Measurements from ENCODE around the gene TPK1.
"Not testable (repeated sequence)": the region's sequence is repeated elsewhere in the genome, so short reads cannot be mapped to it uniquely, and the experiment has no call there.

TPK1 gene

DNA sequence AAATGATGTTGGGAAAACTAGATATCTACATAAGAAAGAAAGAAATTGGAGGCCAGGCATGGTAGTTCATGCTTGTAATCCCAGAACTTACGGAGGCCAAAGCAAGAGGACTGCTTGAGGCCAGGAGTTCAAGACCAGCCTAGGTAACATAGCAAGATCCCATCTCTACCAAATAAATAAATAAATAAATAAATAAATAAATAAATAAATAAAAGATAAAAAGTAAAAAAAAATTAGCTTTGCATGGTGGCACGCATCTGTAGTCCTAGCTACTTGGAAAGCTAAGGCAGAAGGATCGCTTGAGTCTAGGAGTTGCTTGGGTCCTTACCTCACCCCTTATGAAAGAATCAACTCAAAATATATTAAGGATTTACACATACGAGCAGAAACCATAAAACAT is 238.9 kb downstream of the TPK1 start:
- no peak for DNase-seq

DNA sequence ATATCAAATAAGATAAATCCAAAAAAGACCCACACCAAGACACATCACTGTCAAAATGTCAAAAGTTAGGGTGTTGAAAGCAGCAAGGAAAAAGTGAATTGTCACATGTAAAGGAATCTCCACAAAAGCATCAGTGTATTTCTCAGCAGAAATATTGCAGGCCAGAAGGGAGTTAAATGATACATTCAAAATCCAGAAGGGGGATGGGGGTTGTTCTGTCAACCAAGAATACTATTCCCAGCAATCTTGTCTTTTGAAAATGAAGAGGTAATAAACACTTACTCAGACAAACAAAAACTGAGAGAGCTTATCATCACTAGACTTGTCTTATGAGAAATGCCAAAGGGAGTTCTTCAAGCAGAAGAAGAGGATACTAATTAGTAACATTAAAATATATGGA is 241.3 kb downstream of the TPK1 start:
- DNase-seq = no peak

DNA sequence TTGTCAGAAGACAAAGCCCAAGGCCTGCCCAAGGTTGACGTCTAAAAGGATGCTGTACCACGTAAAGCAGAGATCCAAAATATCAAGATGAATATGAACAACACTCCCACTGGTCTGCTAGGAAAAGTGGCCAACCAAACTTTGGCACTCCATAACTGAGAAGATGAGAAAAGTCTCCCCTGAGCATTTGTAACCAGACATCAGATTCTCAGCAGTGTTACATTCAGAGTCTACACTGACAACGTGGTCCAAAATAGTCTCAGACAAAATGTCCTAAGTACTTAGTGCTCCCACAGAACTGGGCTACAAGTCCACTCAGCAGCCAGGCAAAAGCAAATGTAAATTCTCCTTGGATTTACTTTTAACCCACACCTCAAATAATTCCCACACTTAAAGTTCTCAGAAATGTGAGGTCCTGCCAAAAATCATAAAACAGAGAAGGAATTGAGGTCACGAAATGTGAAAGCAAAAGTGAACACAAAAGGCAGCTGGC is 247.2 kb downstream of the TPK1 start:
- DNase-seq = no peak

DNA sequence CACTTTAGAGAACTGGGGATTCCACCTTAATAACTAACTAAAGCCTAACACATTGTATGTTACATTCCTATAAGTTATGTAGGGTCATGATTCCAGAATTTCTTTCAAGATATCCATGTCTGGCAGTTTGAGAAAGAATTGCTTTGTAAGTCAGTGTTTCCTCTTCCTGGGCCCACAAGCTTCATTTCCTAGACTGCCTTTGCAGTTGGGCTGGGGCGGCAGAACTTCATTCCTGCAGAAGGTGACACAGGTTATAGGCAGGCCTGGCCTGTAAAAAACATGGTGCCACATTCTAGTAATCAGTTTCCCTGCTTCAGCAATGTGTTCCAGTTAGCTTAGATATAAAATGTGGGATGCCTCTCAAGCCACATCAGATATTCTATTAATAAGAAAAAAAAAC is 248.2 kb downstream of the TPK1 start:
- DNase-seq = no peak

DNA sequence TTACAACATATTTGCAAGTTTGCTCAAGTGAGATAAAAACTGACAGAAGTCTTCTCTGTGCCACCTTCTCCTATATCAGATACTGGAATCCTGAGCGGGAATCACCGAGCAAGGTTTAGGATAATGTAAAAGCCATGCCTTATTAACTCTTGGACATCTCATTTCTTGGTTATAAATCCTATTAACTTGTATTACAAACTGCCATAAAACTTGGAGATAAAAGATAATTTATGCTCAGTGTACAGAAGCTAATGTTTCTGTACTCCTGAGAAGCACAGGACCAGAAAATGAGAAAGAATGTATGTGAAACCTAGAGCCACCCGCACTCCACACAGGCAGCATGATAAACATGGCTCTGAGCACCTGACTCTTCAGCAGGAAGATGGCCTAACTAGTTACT is 251.1 kb downstream of the TPK1 start:
- DNase-seq = no peak

DNA sequence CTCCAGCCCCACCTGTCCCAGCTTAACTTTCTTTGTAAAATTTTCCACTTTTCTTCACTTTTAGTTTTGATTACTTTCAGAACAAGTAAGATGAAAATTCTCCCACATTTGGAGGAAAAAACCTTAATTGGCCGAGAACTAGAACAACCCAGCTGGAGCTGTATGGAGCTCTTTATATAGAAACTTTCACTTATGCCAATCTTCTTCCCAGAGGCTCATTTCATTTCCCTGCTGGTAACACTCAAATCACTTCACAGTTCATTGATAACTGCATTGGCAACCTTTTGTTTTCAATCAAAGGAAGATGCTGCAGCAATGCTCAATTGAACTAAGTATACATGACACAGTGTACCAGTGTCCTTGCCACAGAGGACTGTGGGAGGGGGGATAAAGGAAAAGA is 256.2 kb downstream of the TPK1 start:
- DNase-seq = no peak

DNA sequence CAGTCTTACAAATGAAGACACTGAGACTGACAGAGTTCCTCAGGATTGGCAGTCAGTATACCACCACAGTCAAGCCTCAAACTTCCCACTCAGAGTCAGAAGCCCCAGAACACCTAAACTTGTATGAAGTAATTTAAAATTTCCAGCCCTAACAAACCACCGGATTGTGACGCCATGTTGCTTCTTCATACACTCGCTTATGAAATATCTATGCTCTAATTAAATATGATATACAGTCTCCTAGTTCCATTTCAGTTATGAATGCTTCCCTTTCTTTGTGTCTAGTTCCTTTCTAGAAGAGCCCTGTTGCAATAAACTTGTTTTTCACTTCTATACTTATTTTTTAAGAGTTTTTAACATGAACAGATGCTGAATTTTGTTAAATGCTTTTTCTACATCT is 260.4 kb downstream of the TPK1 start:
- DNase-seq = no peak

DNA sequence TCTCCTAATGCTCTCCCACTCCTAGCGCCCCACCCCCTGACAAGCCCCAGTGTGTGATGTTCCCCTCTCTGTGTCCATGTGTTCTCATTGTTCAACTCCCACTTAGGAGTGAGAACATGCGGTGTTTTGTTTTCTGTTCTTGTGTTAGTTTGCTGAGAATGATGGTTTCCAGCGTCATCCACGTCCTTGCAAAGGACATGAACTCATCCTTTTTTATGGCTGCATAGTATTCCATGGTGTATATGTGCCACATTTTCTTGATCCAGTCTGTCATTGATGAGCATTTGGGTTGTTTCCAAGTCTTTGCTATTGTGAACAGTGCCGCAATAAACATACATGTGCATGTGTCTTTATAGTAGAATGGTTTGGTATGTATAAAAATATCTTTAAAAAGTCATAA is 261.1 kb downstream of the TPK1 start:
- DNase-seq = not testable (repeated sequence)

DNA sequence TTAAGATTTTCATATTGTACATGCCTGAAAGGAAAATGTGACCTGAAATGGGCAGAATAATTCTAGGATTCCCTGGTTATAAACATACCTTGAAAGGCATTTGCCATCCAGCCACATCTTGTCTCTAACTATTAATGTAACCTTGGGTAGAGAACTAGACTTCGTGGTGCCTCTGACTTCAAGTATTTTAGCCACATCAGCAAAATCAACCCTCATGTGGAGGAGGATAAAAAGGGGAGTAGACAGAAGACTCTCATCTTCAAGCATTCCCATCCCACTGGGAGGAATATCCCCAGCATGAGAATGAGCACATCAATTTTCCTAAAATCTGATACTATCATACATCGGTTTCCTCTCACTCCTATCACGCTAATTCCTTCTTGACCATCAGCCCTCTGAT is 267.6 kb downstream of the TPK1 start:
- DNase-seq = no peak

DNA sequence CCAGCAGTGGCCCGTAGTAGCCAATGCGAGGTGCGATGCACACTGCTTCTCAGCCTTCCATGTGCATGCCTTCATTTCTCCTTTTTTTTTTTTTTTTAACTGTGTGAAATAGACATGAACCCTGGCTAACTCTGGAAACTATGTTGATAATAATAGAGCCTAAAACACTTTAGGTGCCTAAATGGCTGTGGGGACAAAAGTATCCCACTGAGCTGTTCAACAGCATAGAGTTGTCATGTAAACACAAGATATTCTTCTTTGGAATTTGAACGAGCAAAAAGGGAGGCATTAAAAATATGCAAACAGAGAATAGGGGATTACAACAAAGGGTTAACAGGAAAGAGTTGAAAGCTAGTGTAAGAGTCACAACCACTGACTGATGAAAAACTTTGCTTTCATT is 270.3 kb downstream of the TPK1 start:
- no peak for DNase-seq

DNA sequence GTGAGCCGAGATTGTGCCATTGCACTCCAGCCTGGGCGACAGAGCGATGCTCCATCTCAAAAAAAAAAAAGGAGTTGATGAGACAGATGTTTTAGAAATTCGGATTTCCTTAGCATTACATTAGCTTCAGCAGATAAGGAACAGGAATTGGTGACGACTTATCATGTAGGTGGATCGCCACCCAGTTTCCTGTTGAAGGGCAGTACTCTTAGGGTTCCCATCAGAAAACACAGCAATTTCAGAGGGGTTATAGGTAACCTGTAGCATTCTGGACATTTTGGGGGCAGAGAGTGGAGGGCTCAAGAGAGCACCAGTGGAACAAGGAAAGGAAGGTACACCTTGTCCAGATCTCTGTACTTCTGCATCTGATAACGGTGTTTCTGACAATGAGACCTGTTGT is 286.0 kb downstream of the TPK1 start:
- DNase-seq = no peak

DNA sequence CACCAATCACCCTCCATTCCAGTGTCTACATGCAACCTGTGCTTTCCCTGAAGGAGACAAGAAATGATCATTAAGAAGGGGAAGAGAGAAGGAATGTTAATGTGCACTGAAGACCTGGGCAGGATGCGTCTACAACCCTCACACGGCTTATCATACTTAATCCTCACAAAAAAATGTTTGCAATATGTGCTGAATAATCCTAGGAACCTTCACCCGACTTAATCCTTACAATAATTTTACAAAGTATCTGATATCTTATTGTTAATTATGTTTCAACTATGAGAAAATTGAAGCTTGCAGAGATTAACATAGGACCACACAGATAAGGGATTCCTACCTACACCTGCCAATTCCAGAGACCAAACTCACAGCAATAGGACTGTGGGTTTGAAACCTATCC is 287.3 kb downstream of the TPK1 start:
- DNase-seq = no peak

DNA sequence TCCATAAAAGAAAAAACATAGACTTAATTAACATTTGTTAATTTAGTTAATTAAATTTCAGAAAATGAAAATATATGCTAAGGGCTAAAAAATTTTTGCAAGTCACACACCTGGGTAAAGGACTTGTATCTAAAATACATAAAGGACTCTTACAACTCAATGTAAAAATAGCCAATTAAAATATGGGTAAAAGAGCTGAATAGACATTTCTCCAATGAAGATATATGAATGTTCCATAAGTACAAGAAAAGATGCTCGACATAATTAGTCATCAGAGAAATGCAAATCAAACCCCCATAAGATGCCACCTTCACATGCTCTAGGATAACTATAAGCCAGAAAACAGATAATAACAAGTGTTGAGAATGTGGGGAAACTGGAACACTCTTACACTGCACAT is 288.0 kb downstream of the TPK1 start:
- DNase-seq = no peak

DNA sequence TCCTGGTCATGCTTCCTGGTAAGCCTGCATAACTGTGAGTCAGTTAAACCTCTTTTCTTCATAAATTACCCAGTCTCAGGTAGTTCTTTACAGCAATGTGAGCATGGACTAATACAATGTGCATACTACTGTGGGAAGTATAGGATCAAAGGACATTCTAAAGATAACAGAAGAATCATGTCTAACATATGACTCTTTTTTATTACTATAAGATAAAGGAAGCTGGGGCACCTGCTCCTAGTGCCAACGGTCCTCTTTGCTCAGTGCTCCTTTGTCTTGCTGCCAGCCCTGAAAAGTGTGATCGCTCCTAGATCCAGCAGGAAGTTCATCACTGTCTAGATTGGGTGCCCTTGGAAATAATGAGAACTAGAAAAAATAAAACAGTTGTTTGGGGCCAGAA is 289.1 kb downstream of the TPK1 start:
- DNase-seq = no peak

DNA sequence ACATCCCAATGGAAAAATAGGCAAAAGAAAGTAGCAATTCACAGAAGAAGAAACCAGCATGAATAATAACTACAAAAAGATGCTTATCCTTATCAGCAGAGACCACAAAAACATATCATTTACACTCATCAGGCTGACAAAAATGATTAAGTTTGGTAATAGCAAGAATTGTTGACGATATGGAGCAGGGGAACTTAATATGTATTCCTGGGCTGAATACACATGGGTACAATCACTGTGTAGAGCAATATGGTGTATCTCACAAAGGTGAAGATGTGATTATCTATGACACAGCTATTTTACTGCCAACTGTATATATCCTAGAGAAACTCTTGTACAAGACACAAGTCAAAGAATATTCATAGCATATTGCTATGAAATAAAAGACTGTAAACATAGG is 290.5 kb downstream of the TPK1 start:
- DNase-seq = no peak

DNA sequence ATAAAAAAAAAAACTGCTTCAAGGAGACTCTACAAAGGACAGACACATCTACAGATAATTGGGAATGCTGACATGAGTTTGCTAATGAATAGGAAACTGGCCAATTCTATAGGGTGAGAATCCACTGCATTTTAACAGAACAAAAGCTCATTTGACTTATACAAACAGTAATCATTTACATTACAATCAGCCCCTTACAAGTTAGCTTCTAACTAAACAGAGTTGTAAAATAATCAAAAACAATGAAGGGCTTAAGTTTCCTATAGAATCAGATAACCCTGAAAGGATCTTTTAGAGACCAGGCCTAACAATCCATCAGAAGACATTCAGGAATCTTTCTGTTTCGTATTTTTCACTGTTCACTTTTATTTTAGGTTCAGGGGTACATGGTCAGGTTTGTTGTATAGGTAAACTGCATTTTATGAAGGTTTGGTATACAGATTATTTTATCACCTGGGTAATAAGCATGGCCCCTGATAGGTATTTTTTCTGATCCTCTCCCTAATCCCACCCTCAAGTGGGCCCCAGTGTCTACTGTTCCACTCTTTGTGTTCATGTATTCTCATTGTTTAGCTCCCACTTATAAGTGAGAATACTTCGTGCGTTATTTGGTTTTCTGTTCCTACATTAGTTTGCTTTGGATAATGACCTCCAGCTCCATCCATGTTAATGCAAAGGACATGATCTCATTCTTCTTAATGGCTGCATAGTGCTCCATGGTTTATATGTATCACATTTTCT is 301.0 kb downstream of the TPK1 start:
- DNase-seq = no peak

DNA sequence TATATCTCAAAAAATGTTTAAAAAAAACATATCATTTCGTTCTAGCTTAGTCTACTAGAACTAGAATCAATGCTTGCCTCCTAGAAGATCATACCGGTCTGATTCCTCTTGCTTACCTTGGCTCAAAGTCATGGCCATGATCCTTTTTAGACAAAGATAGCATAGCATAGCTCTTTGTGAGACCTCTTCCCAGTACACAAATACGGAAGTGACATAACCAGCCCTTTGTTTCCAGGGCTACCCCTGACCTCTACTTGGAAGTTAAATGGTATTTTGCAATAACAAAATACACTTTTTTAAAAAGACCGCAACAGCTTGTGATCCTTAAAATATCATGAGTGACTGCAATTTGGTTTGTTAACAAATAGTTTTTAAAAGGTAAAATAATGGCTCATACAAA is 301.7 kb downstream of the TPK1 start:
- DNase-seq = no peak

DNA sequence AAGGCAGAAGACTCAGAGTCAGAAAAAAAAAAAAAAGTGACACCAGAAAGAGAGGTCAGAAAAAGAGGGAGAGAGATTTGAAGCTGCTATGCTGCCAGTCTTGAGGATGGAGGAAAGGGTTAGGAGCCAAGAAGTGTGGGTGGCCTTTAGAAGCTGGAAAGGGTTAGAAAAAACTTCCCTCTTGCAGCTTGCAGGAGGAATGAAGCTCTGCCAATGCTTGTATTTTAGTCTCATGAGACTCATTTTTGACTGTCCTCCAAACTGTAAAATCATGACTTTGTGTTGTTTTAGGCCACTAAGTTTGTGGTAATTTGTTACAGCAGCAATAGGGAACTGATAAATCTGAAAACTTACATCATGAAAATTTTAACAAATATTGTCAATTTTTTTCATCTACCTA is 304.7 kb downstream of the TPK1 start:
- no peak for DNase-seq

DNA sequence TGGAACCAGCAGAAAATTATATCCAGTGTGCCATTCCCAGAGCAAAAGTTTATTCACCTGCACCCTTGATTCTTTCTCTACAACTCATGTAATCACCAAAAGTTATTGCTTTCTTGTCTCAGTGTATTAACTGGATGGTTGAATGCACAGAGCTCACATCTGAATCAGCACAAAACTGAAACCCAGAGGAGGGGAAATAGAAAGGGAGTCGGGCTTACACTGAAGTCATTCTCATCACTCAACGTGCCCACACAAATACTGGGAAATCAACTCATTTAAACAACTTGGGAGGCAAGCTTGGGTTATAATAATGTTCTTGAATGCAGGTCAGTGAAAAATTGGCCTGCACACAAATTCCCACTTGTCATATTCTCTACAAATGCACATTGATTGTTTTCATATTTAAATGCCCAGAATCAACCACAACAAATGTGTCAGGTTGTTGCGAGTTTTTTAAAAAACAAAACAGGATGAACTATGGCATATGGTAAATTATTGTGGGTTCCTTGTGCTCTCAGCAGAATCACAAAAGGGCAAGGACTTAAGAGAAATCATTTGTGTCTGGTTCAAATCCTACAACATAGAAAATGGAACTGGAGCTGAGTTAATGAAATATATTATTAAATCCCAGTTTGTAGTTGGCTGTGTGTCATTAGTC is 306.5 kb downstream of the TPK1 start:
- DNase-seq = no peak

DNA sequence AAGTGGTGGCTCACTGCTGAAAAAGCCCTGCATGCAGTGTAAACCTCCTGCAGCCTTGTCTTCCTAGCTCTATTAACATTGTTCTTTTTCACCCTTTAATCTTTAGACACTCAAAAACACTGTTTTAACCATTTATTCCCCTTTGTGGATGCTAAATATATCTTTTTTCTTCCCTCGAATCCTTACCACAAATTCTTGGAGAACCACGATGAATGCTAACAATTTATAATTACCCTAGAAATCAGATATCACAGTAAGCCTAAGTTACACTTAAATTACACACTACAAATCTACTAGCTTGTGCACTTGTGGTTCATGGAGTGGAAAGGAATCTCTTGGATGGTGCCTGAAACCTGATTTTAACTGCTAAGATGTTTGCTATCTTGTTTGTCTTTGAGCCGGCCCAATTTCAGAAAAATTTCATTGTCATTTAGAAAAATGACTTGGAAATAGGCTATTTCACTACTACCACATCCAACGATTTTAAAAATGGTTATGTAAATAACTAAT is 307.3 kb downstream of the TPK1 start:
- DNase-seq = no peak

DNA sequence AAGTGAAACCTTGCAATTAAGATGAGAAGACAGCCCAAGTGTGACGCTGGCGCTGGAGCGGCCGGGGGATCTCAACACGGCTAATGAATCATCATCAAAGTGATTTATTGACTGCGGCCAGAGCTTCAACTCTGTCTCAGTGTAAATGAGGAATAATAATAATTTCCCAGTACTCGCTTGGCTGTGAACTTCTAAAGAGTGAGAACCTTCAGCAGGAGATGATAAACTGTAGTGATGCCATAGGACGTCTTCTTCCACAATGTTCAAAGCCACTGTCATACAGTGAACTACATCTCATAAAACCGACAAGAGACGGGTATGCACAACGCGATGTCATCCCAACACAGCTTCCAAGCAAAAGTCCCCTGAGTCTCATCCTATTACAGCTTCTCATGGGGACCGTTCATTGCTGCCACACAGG is 308.8 kb downstream of the TPK1 start:
- no peak for DNase-seq

DNA sequence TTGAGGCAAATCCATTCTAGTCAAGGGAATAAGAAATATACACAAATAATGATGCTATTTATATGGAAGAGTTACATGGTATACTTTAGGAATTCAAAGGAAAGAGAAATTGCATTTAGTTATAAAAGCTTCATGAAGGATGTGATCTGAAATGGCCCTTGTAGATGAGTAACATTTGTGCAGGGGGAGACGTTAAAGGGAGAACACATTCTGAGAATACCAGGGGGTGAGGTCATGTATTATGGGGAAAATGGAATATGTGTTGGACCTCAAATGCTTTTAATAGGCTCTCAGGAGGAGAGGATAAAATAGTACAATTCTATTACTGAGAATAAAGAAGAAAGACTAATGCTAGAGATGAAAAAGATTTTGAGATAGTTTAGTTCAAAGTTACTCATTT is 309.9 kb downstream of the TPK1 start:
- no peak for DNase-seq

DNA sequence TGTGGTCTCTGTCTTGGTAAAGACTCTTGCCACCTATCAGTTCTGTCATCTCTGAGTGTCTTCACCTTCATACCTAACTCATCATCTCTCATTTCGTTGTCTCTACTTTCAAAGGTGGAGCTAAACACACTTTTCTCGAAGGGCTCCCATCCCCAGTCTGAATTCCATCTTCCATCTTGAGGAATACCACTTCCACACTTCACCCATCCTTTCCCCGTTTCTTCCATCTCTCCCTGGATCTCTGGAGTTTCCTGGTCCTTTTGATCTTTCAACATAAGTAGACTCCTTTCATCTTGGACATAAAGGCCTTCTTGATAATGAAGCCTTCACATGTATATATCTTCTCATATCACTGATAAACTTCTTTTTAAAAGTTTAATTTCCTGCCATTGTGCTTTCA is 311.6 kb downstream of the TPK1 start:
- no peak for DNase-seq

DNA sequence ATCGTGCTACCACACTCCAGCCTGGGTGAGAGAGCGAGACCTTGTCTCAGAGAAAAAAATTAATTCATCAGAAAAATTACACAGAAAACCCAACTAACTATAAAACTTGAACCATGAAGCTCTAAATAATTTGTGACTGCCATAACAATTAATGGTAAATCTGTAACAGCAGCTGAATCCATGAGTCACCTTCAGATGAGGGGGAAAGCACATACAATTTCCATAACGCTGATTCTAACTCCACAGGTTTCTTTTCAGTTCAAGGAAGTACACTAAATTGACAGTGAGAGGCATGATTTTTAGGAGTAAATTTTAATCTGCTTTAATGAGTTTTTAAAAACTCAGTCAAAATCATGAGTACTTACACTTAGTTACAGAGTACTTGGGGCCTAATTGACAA is 312.2 kb downstream of the TPK1 start:
- no peak for DNase-seq

DNA sequence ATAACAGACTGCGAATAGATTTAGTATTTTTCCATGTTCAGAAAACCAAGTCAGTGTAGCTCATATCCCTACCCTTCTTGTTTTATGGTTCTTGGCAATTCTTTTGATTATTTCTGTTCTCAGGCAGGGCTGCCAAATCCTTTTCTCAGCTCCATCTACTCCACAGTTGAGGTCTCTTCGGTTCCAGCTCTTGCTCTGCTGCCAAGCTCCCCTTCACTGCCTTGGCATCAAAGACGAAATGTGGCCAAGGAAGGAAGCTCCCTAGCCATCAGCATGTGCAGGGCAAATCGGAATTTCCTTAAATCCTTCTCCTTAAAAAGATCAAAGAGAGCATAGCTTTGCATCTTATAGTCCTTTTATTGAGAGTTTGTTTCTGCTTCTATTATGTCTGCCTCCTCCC is 315.9 kb downstream of the TPK1 start:
- no peak for DNase-seq
